Stimulated activated CD4-positive, alpha-beta T cell treated with anti-CD3 and anti-CD28 coated beads, TNF-alpha, amount 100 ng/mL, for 48 hours (primary cell): ENCODE measurements around the gene ACP7.
"Not testable (repeated sequence)": the region's sequence is repeated elsewhere in the genome, so short reads cannot be mapped to it uniquely, and the experiment has no call there.

Source experiments
- DNase-seq, 3 donors: peaks; one replicate each; pipeline ENCODE4 v3.0.0-alpha.2; 2020; ENCODE audit warnings: low read depth in 3 of 3

The ACP7 gene

GRCh38 chr19:39109641-39110040 is 25.5 kb downstream of the ACP7 start:
- no peak for DNase-seq

- peak; percentile 49 to 64 (median 57) for DNase-seq
Observed at GRCh38 chr19:39110263-39110967, 26.2 kb downstream of the ACP7 start.

- no peak for DNase-seq
Observed at GRCh38 chr19:39111593-39112199, 27.5 kb downstream of the ACP7 start.

GRCh38 chr19:39112338-39112890 is 28.2 kb downstream of the ACP7 start:
- no peak for DNase-seq

- no peak for DNase-seq
Observed at GRCh38 chr19:39113199-39113598, 29.0 kb downstream of the ACP7 start.

GRCh38 chr19:39115105-39115847 is 31.1 kb downstream of the ACP7 start:
- no peak for DNase-seq

- DNase-seq = not testable (repeated sequence)
Observed at GRCh38 chr19:39117023-39117422, 32.9 kb downstream of the ACP7 start.

- DNase-seq = no peak
Observed at GRCh38 chr19:39119830-39120229, 35.7 kb downstream of the ACP7 start.

GRCh38 chr19:39122934-39123731 is 39.0 kb downstream of the ACP7 start:
- no peak for DNase-seq

GRCh38 chr19:39124136-39124764 is 40.1 kb downstream of the ACP7 start:
- DNase-seq = no peak

GRCh38 chr19:39125199-39125553 is 41.0 kb downstream of the ACP7 start:
- DNase-seq = no peak

- peak; percentile 97 to 99 (median 98) for DNase-seq
Observed at GRCh38 chr19:39125554-39126311, 41.6 kb downstream of the ACP7 start, which contains the start of gene PAK4. Gene PAK4 (plus strand): TSS chr19:39125786. CDS start chr19:39169554, 43,768 bp downstream.

GRCh38 chr19:39126312-39127187 is 42.4 kb downstream of the ACP7 start:
- DNase-seq = no peak

- DNase-seq = no peak
Observed at GRCh38 chr19:39127812-39128515, 43.8 kb downstream of the ACP7 start.

- DNase-seq = no peak
Observed at GRCh38 chr19:39128516-39129079, 44.4 kb downstream of the ACP7 start.

- no peak for DNase-seq
Observed at GRCh38 chr19:39129116-39129515, 44.9 kb downstream of the ACP7 start.

- DNase-seq = no peak
Observed at GRCh38 chr19:39130337-39131254, 46.4 kb downstream of the ACP7 start.
